HG03439 (cell line): Measurements from ENCODE around the gene ATP10A.

Experiments
- ATAC-seq: cut with Tn5 transposase; IDR thresholded peaks from one replicate; pipeline ENCODE4 v1.9.1; 2021; ENCODE audit warnings: mild to moderate bottlenecking, moderate library complexity; ENCODE audit not compliant: unreplicated experiment

ATP10A gene

GRCh38 chr15:25687276-25687675, 175.9 kb downstream of the ATP10A start:
- no peak for ATAC-seq

GRCh38 chr15:25686780-25687179, 176.3 kb downstream of the ATP10A start:
- no peak for ATAC-seq

- ATAC-seq, result no peak
Observed at GRCh38 chr15:25684521-25685431, 178.4 kb downstream of the ATP10A start.

GRCh38 chr15:25683911-25684310, 179.2 kb downstream of the ATP10A start:
- no peak for ATAC-seq

- no peak for ATAC-seq
Observed at GRCh38 chr15:25683415-25683814, 179.7 kb downstream of the ATP10A start.

GRCh38 chr15:25682340-25682739, 180.8 kb downstream of the ATP10A start:
- ATAC-seq, result no peak

GRCh38 chr15:25680686-25681025, 182.5 kb downstream of the ATP10A start:
- no peak for ATAC-seq

GRCh38 chr15:25679964-25680685, 183.0 kb downstream of the ATP10A start:
- no peak for ATAC-seq

GRCh38 chr15:25679492-25679891, 183.6 kb downstream of the ATP10A start:
- ATAC-seq, result no peak

GRCh38 chr15:25678500-25678855, 184.6 kb downstream of the ATP10A start:
- no peak for ATAC-seq

GRCh38 chr15:25677719-25678499, 185.2 kb downstream of the ATP10A start:
- no peak for ATAC-seq

GRCh38 chr15:25676070-25676469, 187.1 kb downstream of the ATP10A start:
- no peak for ATAC-seq

GRCh38 chr15:25675396-25675795, 187.7 kb downstream of the ATP10A start:
- no peak for ATAC-seq

- no peak for ATAC-seq
Observed at GRCh38 chr15:25674913-25675312, 188.2 kb downstream of the ATP10A start.

- ATAC-seq, result no peak
Observed at GRCh38 chr15:25673972-25674371, 189.2 kb downstream of the ATP10A start.

GRCh38 chr15:25673351-25673750, 189.8 kb downstream of the ATP10A start:
- no peak for ATAC-seq

GRCh38 chr15:25671132-25671531, 192.0 kb downstream of the ATP10A start:
- no peak for ATAC-seq

GRCh38 chr15:25670621-25671020, 192.5 kb downstream of the ATP10A start:
- ATAC-seq, result no peak

GRCh38 chr15:25670025-25670554, 193.0 kb downstream of the ATP10A start:
- ATAC-seq, result no peak

GRCh38 chr15:25668901-25669300, 194.2 kb downstream of the ATP10A start:
- ATAC-seq, result no peak

- ATAC-seq, result no peak
Observed at GRCh38 chr15:25668236-25668795, 194.8 kb downstream of the ATP10A start.
